B cell (primary cell): Measurements from ENCODE around the gene MCRS1. TPM values are rescaled to one million over a fixed set of nuclear protein-coding genes. Genes with fewer than 3 reads are reported as not detected.

Experiments used
- ATAC-seq: fragments of 200-7000 bp; cut with Tn5 transposase; one replicate; pipeline ENCODE4 v1.10.0; 2021; ENCODE audit warnings: low read depth, mild to moderate bottlenecking, moderate number of reproducible peaks, moderate library complexity
- CTCF ChIA-PET: fragments of 350-600 bp; sonication (Branson Sonifier 250); formaldehyde crosslinking; loops from one replicate; lab custom pipeline; 2021; ENCODE audit warnings: antibody characterized with exemption, inconsistent platforms; lab: Charles Lee
- POLR2A ChIA-PET: fragments of 350-600 bp; sonication (Branson Sonifier 250); formaldehyde crosslinking; loops from one replicate; lab custom pipeline; 2021; ENCODE audit warnings: antibody characterized with exemption; lab: Charles Lee
- DNase-seq: peaks from one replicate; pipeline ENCODE4 v3.0.0; 2013
- H2AFZ ChIP-seq: 2 replicates; pipeline ENCODE4 v1.6.1; 2012; ENCODE audit warnings: mild to moderate bottlenecking, low read depth, low read length; ENCODE audit not compliant: insufficient read depth, poor library complexity, severe bottlenecking
- H3K27ac ChIP-seq, 2 donors: 1 replicate in 1 of 2; 2 replicates in 1 of 2; pipeline ENCODE4 v1.5.1; 2012 to 2013; ENCODE audit warnings: low read length in 2 of 2, mild to moderate bottlenecking in 2 of 2, moderate library complexity in 1 of 2
- H3K27me3 ChIP-seq, 4 experiments: fragments of 200-600 bp in 1 of 4; sonication (generic) in 1 of 4; replicated peaks in 1 of 4; 1 replicate in 2 of 4; 2 replicates in 2 of 4; pipeline versions ENCODE4 v1.6.1 to v1.7.0; 2013 to 2016; ENCODE audit warnings: low read length in 3 of 4, mild to moderate bottlenecking in 2 of 4, mixed read lengths in 1 of 4, moderate library complexity in 1 of 4; ENCODE audit not compliant: insufficient read depth in 4 of 4, control insufficient read depth in 3 of 4; ENCODE audit errors: control extremely low read depth in 1 of 4
- H3K36me3 ChIP-seq, 2 experiments: replicated peaks in 1 of 2; 1 replicate in 1 of 2; 2 replicates in 1 of 2; pipeline versions ENCODE4 v1.6.1 to v1.7.1; 2013; ENCODE audit warnings: low read length in 1 of 2; ENCODE audit not compliant: insufficient read depth in 2 of 2, control insufficient read depth in 1 of 2; ENCODE audit errors: control extremely low read depth in 1 of 2, extremely low read depth in 1 of 2
- H3K4me1 ChIP-seq, 2 donors: fragments of 200-600 bp in 1 of 2; sonication (generic) in 1 of 2; 1 replicate in 1 of 2; 2 replicates in 1 of 2; pipeline versions ENCODE4 v1.5.1 to v1.6.1; 2013 to 2017; ENCODE audit warnings: low read length in 2 of 2; ENCODE audit not compliant: control insufficient read depth in 2 of 2, insufficient read depth in 2 of 2
- H3K4me2 ChIP-seq: replicated peaks from 2 replicates; pipeline ENCODE3; 2012; ENCODE audit warnings: mild to moderate bottlenecking, low read depth, low read length; ENCODE audit not compliant: poor library complexity, severe bottlenecking
- H3K4me3 ChIP-seq, 5 experiments: fragments of 200-600 bp in 1 of 5; sonication (generic) in 1 of 5; 1 replicate in 3 of 5; 2 replicates in 2 of 5; pipeline versions ENCODE4 v1.5.1 to v1.7.0; 2011 to 2016; ENCODE audit warnings: low read length in 4 of 5, mild to moderate bottlenecking in 4 of 5, low read depth in 2 of 5, control low read depth in 1 of 5, moderate library complexity in 1 of 5; ENCODE audit not compliant: insufficient read depth in 1 of 5; ENCODE audit errors: control extremely low read depth in 1 of 5, extremely low read depth in 1 of 5
- H3K79me2 ChIP-seq: fragments of 200-600 bp; sonication (generic); one replicate; pipeline ENCODE4 v1.6.0; 2016; ENCODE audit warnings: low read length; ENCODE audit not compliant: control insufficient read depth, insufficient read depth
- H3K9ac ChIP-seq: fragments of 200-600 bp; sonication (generic); 2 replicates; pipeline ENCODE4 v1.6.1; 2017; ENCODE audit warnings: mild to moderate bottlenecking, low read length, moderate library complexity
- H3K9me3 ChIP-seq, 3 donors: one replicate each; pipeline versions ENCODE4 v1.6.1 to v1.7.1; 2013; ENCODE audit warnings: low read length in 2 of 3; ENCODE audit not compliant: control insufficient read depth in 2 of 3, insufficient read depth in 1 of 3; ENCODE audit errors: control extremely low read depth in 1 of 3
- H4K20me1 ChIP-seq: 2 replicates; pipeline ENCODE4 v1.6.0; 2012; ENCODE audit warnings: mild to moderate bottlenecking, low read length; ENCODE audit not compliant: insufficient read depth, control insufficient read depth, poor library complexity, severe bottlenecking
- H3K27ac Mint-ChIP-seq: one replicate; pipeline ENCODE4 v1.8.0; 2021; ENCODE audit warnings: mixed read lengths
- H3K27me3 Mint-ChIP-seq: one replicate; pipeline ENCODE4 v1.8.0; 2021; ENCODE audit warnings: mixed read lengths
- H3K4me1 Mint-ChIP-seq: one replicate; pipeline ENCODE4 v1.8.0; 2021; ENCODE audit warnings: mixed read lengths
- H3K4me3 Mint-ChIP-seq: one replicate; pipeline ENCODE4 v1.8.0; 2021; ENCODE audit warnings: mixed read lengths
- H3K9me3 Mint-ChIP-seq: one replicate; pipeline ENCODE4 v1.8.0; 2022; ENCODE audit warnings: mixed read lengths; ENCODE audit not compliant: insufficient read depth
- CTCF ChIP-seq: fragments of 200-600 bp; IDR thresholded peaks from one replicate; pipeline ENCODE4 v1.8.0; 2022; ENCODE audit warnings: antibody characterized with exemption, mild to moderate bottlenecking
- EZH2 ChIP-seq: IDR thresholded peaks from 2 replicates; pipeline ENCODE4 v1.6.1; 2012; ENCODE audit warnings: borderline replicate concordance, low read depth, mild to moderate bottlenecking, moderate library complexity, low read length; ENCODE audit not compliant: insufficient read depth, poor library complexity, severe bottlenecking
- WGBS: methylation state at CpG from one replicate; pipeline ENCODE4 v1.1.5; 2013; ENCODE audit warnings: missing lambda C conversion rate; ENCODE audit not compliant: insufficient coverage; 5-methylcytosine and 5-hydroxymethylcytosine counted together
- intact Hi-C: fragments of 100-400 bp; cut with micrococcal nuclease; formaldehyde crosslinking; loops from one replicate; pipeline ENCODE4 v1.10.0; 2022
- polyA plus RNA-seq: library from polyadenylated mRNA; depleted of rRNA; stranded (reverse); fragments of >200 nt; gene quantifications from 2 replicates; pipeline ENCODE4 v1.2.3, GENCODE V29; 2012
- total RNA-seq, 2 donors: library from RNA; stranded (reverse); fragments of 120-200 nt in 1 of 2; gene quantifications; 1 replicate in 1 of 2; 2 replicates in 1 of 2; pipeline versions ENCODE4 v1.2.3 to v1.2.4, GENCODE V29; 2013 to 2022

MCRS1 gene
- total and polyA plus RNA-seq, 2 donors (not counting 1 experiment from before 2014, with no cell fraction given) = 81.1 to 107 TPM

GRCh38 chr12:49557917-49558215, 10.1 kb downstream of the MCRS1 start:
- 93% methylated on average over 5 of the region's 7 CpGs for WGBS
- intact Hi-C loops = no loop called here
- Mint-ChIP-seq H3K9me3 (no peaks in the 10 kb centered on the region), H3K4me3 (no peak overlapping the region), H3K4me1 (no peaks in the 10 kb centered on the region), H3K27ac (no peak overlapping the region), H3K27me3 (no peaks in the 10 kb centered on the region)
- Histone ChIP-seq H3K4me3 (no peak overlapping the region), H3K4me2 (no peak overlapping the region), H3K9me3 (no peaks in the 10 kb centered on the region), H3K27ac (no peak overlapping the region), H3K79me2 (no peaks in the 10 kb centered on the region), H2AFZ (no peak overlapping the region), H4K20me1 (no peaks in the 10 kb centered on the region), H3K36me3 (peaks cover 0 to 51% of the 10 kb centered on the region in 2 experiments), H3K4me1 (no peaks in the 10 kb centered on the region), H3K9ac (no peak overlapping the region), H3K27me3 (no peaks in the 10 kb centered on the region)
- no peak for TF ChIP-seq CTCF
- TF ChIP-seq EZH2 = no peak
- POLR2A ChIA-PET = no interaction called here
- ATAC-seq = no peak
- CTCF ChIA-PET = interaction anchor here (1.3 kb wide), 1 partner anchor 199 kb away, joined by 4 read pairs; no protein-coding TSS in a partner anchor
- DNase-seq = peak; percentile 18

GRCh38 chr12:49557187-49557916, 10.6 kb downstream of the MCRS1 start:
- ChIA-PET CTCF (interaction anchor here (1.3 kb wide), 1 partner anchor 199 kb away, joined by 4 read pairs; no protein-coding TSS in a partner anchor), POLR2A (no interaction called here)
- no peak overlapping the region for H3K4me3 Mint-ChIP-seq
- intact Hi-C loops = no loop called here
- Histone ChIP-seq H3K4me1 (no peaks in the 10 kb centered on the region), H2AFZ (no peak overlapping the region), H3K79me2 (no peaks in the 10 kb centered on the region), H3K4me3 (no peak overlapping the region), H3K9ac (no peak overlapping the region), H3K9me3 (no peaks in the 10 kb centered on the region), H3K27ac (no peak overlapping the region), H3K27me3 (no peaks in the 10 kb centered on the region), H3K4me2 (no peak overlapping the region), H4K20me1 (no peaks in the 10 kb centered on the region), H3K36me3 (peaks cover 0 to 47% of the 10 kb centered on the region in 2 experiments)
- ATAC-seq (no peak), DNase-seq (peak; percentile 20)
- H3K27ac Mint-ChIP-seq = no peak overlapping the region
- no peaks in the 10 kb centered on the region for H3K9me3 Mint-ChIP-seq
- H3K27me3 Mint-ChIP-seq = no peaks in the 10 kb centered on the region
- H3K4me1 Mint-ChIP-seq = no peaks in the 10 kb centered on the region
- TF ChIP-seq CTCF (no peak), EZH2 (no peak)
- WGBS = 93% methylated on average over 13 of the region's 18 CpGs
